Measurements from ENCODE around the gene PRKAR1A.

The PRKAR1A gene

GRCh38 chr17:68588362-68588761, 76.1 kb downstream of the PRKAR1A start:
- Histone ChIP-seq H3K9ac (ENCODE audit: low read length) (no peak overlapping the region), H3K27me3 (ENCODE audit: control insufficient read depth, insufficient read depth, low read length) (no peaks in the 10 kb centered on the region), H3K4me1 (ENCODE audit: control insufficient read depth, insufficient read depth, low read length) (no peaks in the 10 kb centered on the region), H3K4me3 (ENCODE audit: low read length) (no peak overlapping the region), H3K36me3 (ENCODE audit: control insufficient read depth, insufficient read depth, low read length) (no peaks in the 10 kb centered on the region), H3K9me3 (ENCODE audit: control insufficient read depth, low read length) (no peaks in the 10 kb centered on the region)

DNA sequence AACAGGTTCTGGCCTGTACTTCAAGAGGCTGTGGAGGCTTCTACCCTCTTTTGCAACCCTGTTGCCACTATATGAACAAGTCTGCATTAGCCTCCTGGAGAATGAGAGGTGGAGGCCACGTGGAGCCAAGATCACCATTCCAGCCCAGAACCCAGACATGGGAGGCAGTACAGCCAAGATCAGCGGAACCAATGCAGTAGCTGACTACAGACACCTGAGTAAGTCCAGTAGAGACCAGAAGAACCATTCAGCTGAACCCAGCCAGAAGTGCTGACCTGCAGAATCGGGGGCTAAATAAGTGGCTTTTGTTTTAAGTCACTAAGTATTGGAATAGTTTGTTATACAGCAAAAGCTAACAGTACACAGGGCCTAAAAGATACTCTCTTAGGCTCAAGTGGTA, 76.9 kb downstream of the PRKAR1A start:
- no peaks in the 10 kb centered on the region for H3K9me3 ChIP-seq (ENCODE audit: control insufficient read depth, low read length)
- H3K4me1 ChIP-seq (ENCODE audit: control insufficient read depth, insufficient read depth, low read length) = no peaks in the 10 kb centered on the region
- H3K9ac ChIP-seq (ENCODE audit: low read length) = no peak overlapping the region
- no peaks in the 10 kb centered on the region for H3K36me3 ChIP-seq (ENCODE audit: control insufficient read depth, insufficient read depth, low read length)
- no peak overlapping the region for H3K4me3 ChIP-seq (ENCODE audit: low read length)
- no peaks in the 10 kb centered on the region for H3K27me3 ChIP-seq (ENCODE audit: control insufficient read depth, insufficient read depth, low read length)

GRCh38 chr17:68591583-68591982, 79.4 kb downstream of the PRKAR1A start:
- Histone ChIP-seq H3K27me3 (ENCODE audit: control insufficient read depth, insufficient read depth, low read length) (no peaks in the 10 kb centered on the region), H3K9ac (ENCODE audit: low read length) (no peak overlapping the region), H3K4me1 (ENCODE audit: control insufficient read depth, insufficient read depth, low read length) (no peaks in the 10 kb centered on the region), H3K9me3 (ENCODE audit: control insufficient read depth, low read length) (no peaks in the 10 kb centered on the region), H3K4me3 (ENCODE audit: low read length) (no peak overlapping the region), H3K36me3 (ENCODE audit: control insufficient read depth, insufficient read depth, low read length) (no peaks in the 10 kb centered on the region)

GRCh38 chr17:68592009-68592408, 79.8 kb downstream of the PRKAR1A start:
- H3K9ac ChIP-seq (ENCODE audit: low read length) = no peak overlapping the region
- no peaks in the 10 kb centered on the region for H3K9me3 ChIP-seq (ENCODE audit: control insufficient read depth, low read length)
- H3K27me3 ChIP-seq (ENCODE audit: control insufficient read depth, insufficient read depth, low read length) = no peaks in the 10 kb centered on the region
- H3K4me3 ChIP-seq (ENCODE audit: low read length) = no peak overlapping the region
- no peaks in the 10 kb centered on the region for H3K36me3 ChIP-seq (ENCODE audit: control insufficient read depth, insufficient read depth, low read length)
- H3K4me1 ChIP-seq (ENCODE audit: control insufficient read depth, insufficient read depth, low read length) = no peaks in the 10 kb centered on the region

DNA sequence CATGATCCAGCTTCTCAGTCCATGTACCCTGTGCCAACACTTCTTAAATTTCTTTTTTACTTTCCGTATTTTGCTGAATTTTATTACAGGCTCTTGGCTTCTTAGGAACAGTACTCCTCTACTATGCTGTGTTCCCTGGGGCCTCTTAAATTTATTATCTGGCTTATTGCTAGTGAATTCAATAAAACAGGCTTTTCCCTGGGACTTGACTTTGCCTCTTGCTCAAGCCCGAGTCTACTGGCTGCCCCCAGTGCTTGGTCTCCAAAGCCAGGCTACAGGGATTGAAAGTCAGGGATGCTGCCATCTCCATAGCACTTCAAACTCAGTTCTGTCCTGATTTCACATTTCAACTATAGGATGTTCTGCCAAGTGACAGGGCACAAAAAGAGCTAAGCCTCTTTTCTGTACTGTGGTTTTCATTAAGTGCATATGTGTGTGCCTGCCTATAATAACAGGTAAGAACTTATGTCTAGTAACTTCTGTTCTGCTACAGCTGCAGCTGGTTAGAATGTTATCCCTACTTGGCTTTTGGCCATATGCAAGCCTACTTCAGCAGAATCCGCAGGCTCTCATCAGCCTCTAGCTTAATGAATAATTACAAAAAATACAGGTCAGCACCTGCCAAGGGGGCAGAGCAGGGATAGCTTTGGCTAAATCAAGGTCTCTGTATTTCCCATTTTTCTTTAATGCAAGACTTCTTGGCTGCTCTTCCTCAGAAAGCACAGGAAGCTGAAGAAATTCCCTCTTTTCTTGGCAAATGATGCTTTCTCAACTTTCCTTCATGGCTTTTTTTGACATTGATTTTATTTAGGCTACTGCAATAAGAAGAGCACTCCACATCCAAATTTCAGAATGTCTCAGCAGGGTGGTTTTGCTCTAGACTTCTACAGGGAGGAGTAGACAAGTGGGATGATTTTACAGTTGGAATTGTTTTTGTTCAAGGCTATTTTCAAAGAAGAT, 80.7 kb downstream of the PRKAR1A start:
- Histone ChIP-seq H3K27me3 (ENCODE audit: control insufficient read depth, insufficient read depth, low read length) (no peaks in the 10 kb centered on the region), H3K9me3 (ENCODE audit: control insufficient read depth, low read length) (no peaks in the 10 kb centered on the region), H3K4me1 (ENCODE audit: control insufficient read depth, insufficient read depth, low read length) (no peaks in the 10 kb centered on the region), H3K9ac (ENCODE audit: low read length) (no peak overlapping the region), H3K4me3 (ENCODE audit: low read length) (no peak overlapping the region), H3K36me3 (ENCODE audit: control insufficient read depth, insufficient read depth, low read length) (no peaks in the 10 kb centered on the region)

DNA sequence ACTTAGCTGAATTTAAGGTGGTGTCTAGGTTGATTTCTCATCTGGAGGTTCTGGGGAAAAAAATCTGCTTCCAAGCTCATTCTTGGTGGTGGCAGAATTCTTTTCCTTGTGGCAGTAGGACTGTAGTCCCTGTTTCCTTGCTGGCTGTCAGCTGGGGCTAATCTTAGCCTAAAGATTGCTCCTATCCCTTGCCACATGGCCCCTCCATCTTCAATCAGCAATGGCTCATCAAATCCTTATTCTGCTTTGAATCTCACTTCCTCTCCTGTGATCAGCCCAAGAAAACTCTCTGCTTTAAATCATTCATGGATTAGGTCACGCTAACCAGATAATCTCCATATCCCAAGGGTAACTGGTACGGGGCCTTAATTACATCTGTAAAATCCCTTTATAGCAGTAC, 82.3 kb downstream of the PRKAR1A start:
- peaks cover 2% of the 10 kb centered on the region for H3K27me3 ChIP-seq (ENCODE audit: control insufficient read depth, insufficient read depth, low read length)
- H3K4me1 ChIP-seq (ENCODE audit: control insufficient read depth, insufficient read depth, low read length) = peaks cover 3% of the 10 kb centered on the region
- no peak overlapping the region for H3K4me3 ChIP-seq (ENCODE audit: low read length)
- no peak overlapping the region for H3K9ac ChIP-seq (ENCODE audit: low read length)
- no peaks in the 10 kb centered on the region for H3K9me3 ChIP-seq (ENCODE audit: control insufficient read depth, low read length)
- no peaks in the 10 kb centered on the region for H3K36me3 ChIP-seq (ENCODE audit: control insufficient read depth, insufficient read depth, low read length)

DNA sequence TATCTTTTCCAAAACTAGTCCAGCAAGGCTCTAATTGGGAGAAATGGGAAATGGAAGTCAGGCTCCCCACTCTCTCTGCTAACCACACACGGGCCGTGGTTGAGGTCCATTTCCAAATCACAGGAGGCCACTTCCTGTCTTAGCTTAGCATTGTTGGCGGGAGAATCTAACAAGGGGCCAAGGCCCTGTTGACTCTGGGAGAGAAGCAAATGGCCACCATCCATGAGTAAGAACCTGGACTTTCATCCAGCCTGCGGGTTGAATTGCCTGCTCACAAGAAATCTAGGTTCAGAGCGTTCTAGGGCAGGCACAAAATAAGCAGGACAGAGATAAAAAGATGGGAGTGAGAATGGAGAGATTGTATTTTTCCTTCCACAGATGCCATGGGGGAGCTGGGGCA, 83.3 kb downstream of the PRKAR1A start:
- Histone ChIP-seq H3K27me3 (ENCODE audit: control insufficient read depth, insufficient read depth, low read length) (peaks cover 11% of the 10 kb centered on the region), H3K9ac (ENCODE audit: low read length) (no peak overlapping the region), H3K4me3 (ENCODE audit: low read length) (no peak overlapping the region), H3K36me3 (ENCODE audit: control insufficient read depth, insufficient read depth, low read length) (no peaks in the 10 kb centered on the region), H3K9me3 (ENCODE audit: control insufficient read depth, low read length) (no peaks in the 10 kb centered on the region), H3K4me1 (ENCODE audit: control insufficient read depth, insufficient read depth, low read length) (peaks cover 3% of the 10 kb centered on the region)

DNA sequence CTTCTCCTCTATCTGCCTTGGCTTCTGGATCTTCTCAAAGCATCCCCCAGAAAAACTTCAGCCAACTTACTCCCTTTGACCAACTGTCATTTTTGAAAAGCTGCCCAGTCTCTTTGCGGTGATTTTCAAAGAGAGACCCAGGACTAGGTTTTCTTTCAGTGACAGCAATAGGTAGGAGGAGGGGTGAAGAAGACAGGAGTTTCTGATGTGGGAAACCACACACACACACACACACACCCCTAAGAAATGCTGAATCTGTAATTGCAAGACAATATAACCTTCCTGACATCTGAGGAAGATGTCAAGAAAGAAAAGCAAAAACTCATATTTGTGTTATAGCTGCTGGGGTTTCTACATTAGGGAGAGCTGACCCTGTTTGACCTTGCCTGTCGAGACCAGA, 83.8 kb downstream of the PRKAR1A start:
- H3K27me3 ChIP-seq (ENCODE audit: control insufficient read depth, insufficient read depth, low read length) = peaks cover 11% of the 10 kb centered on the region

DNA sequence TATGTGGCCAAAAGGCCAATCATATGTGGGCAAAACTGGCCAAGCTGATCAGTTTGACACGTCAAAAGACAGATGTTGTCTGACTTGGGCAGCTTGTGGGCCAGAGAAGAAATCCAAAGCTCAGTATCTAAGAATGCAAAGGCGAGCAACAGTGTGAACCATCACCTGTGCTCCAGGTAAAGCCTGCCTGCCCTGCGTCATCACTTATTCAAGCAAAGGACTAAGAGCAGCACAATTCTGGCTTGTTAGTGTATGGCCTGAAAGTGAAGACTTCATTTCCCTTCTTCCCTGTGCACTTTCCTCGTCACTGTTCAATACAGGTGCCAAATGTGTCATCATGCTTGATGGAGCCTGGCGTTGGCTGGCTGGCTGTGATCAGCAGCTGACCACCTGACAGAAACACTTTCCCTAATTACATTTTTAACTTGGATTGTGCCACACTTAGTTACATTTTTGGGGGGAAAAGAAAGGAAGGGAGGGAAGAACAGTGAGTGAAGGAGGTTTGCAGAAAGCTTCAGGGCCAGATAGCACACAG, 84.2 kb downstream of the PRKAR1A start:
- Histone ChIP-seq H3K27me3 (ENCODE audit: control insufficient read depth, insufficient read depth, low read length) (peaks cover 11% of the 10 kb centered on the region), H3K9ac (ENCODE audit: low read length) (no peak overlapping the region), H3K9me3 (ENCODE audit: control insufficient read depth, low read length) (no peaks in the 10 kb centered on the region), H3K4me3 (ENCODE audit: low read length) (no peak overlapping the region), H3K4me1 (ENCODE audit: control insufficient read depth, insufficient read depth, low read length) (peaks cover 3% of the 10 kb centered on the region), H3K36me3 (ENCODE audit: control insufficient read depth, insufficient read depth, low read length) (no peaks in the 10 kb centered on the region)

More for the DNA sequence above, 83.8 kb downstream of the PRKAR1A start:
- no peak overlapping the region for H3K9ac ChIP-seq (ENCODE audit: low read length)
- no peaks in the 10 kb centered on the region for H3K9me3 ChIP-seq (ENCODE audit: control insufficient read depth, low read length)
- H3K36me3 ChIP-seq (ENCODE audit: control insufficient read depth, insufficient read depth, low read length) = no peaks in the 10 kb centered on the region
- H3K4me1 ChIP-seq (ENCODE audit: control insufficient read depth, insufficient read depth, low read length) = peaks cover 3% of the 10 kb centered on the region
- H3K4me3 ChIP-seq (ENCODE audit: low read length) = no peak overlapping the region

- Histone ChIP-seq H3K9ac (ENCODE audit: low read length) (no peak overlapping the region), H3K27me3 (ENCODE audit: control insufficient read depth, insufficient read depth, low read length) (peaks cover 11% of the 10 kb centered on the region), H3K4me3 (ENCODE audit: low read length) (no peak overlapping the region), H3K4me1 (ENCODE audit: control insufficient read depth, insufficient read depth, low read length) (peaks cover 3% of the 10 kb centered on the region), H3K36me3 (ENCODE audit: control insufficient read depth, insufficient read depth, low read length) (no peaks in the 10 kb centered on the region), H3K9me3 (ENCODE audit: control insufficient read depth, low read length) (no peaks in the 10 kb centered on the region)
Measured at GRCh38 chr17:68598074-68598473, 85.8 kb downstream of the PRKAR1A start.

GRCh38 chr17:68598545-68598961, 86.3 kb downstream of the PRKAR1A start:
- no peaks in the 10 kb centered on the region for H3K9me3 ChIP-seq (ENCODE audit: control insufficient read depth, low read length)
- H3K4me1 ChIP-seq (ENCODE audit: control insufficient read depth, insufficient read depth, low read length) = peaks cover 3% of the 10 kb centered on the region
- H3K36me3 ChIP-seq (ENCODE audit: control insufficient read depth, insufficient read depth, low read length) = no peaks in the 10 kb centered on the region
- no peak overlapping the region for H3K4me3 ChIP-seq (ENCODE audit: low read length)
- H3K27me3 ChIP-seq (ENCODE audit: control insufficient read depth, insufficient read depth, low read length) = peaks cover 11% of the 10 kb centered on the region
- H3K9ac ChIP-seq (ENCODE audit: low read length) = no peak overlapping the region

GRCh38 chr17:68599091-68599490, 86.9 kb downstream of the PRKAR1A start:
- Histone ChIP-seq H3K9me3 (ENCODE audit: control insufficient read depth, low read length) (no peaks in the 10 kb centered on the region), H3K27me3 (ENCODE audit: control insufficient read depth, insufficient read depth, low read length) (peaks cover 11% of the 10 kb centered on the region), H3K36me3 (ENCODE audit: control insufficient read depth, insufficient read depth, low read length) (no peaks in the 10 kb centered on the region), H3K9ac (ENCODE audit: low read length) (peak overlapping the region; percentile 66), H3K4me1 (ENCODE audit: control insufficient read depth, insufficient read depth, low read length) (peaks cover 3% of the 10 kb centered on the region), H3K4me3 (ENCODE audit: low read length) (peak overlapping the region; percentile 52)

All from mucosa of stomach (tissue), 1 donor.